Naive B cell (primary cell): Measurements from ENCODE around the gene KIF5A. TPM values are rescaled to one million over a fixed set of nuclear protein-coding genes. Genes with fewer than 3 reads are reported as not detected.
"Not testable (repeated sequence)": the region's sequence is repeated elsewhere in the genome, so short reads cannot be mapped to it uniquely, and the experiment has no call there.

Experiments
- ATAC-seq, 2 donors: fragments of 150-1000 bp; cut with Tn5 transposase; 2 replicates each; pipeline ENCODE4 v1.10.0; 2021; ENCODE audit warnings: low read depth in 2 of 2, mild to moderate bottlenecking in 2 of 2, moderate library complexity in 2 of 2
- DNase-seq: peaks from one replicate; pipeline ENCODE4 v3.0.0; 2022
- H3K27ac Mint-ChIP-seq, 6 donors: one replicate each; pipeline ENCODE4 v1.8.0; 2020 to 2022; ENCODE audit warnings: mild to moderate bottlenecking in 6 of 6, mixed read lengths in 6 of 6, moderate library complexity in 5 of 6, inconsistent platforms in 2 of 6
- H3K27me3 Mint-ChIP-seq, 3 donors: one replicate each; pipeline ENCODE4 v1.8.0; 2021 to 2022; ENCODE audit warnings: mixed read lengths in 3 of 3, mild to moderate bottlenecking in 1 of 3
- H3K36me3 Mint-ChIP-seq, 2 donors: one replicate each; pipeline ENCODE4 v1.8.0; 2020 to 2022; ENCODE audit warnings: mixed read lengths in 2 of 2, inconsistent platforms in 1 of 2, mild to moderate bottlenecking in 1 of 2
- H3K4me1 Mint-ChIP-seq, 3 donors: one replicate each; pipeline ENCODE4 v1.8.0; 2020 to 2022; ENCODE audit warnings: mixed read lengths in 3 of 3, inconsistent platforms in 1 of 3, mild to moderate bottlenecking in 1 of 3, moderate library complexity in 1 of 3
- H3K4me3 Mint-ChIP-seq, 8 donors: one replicate each; pipeline ENCODE4 v1.8.0; 2020 to 2022; ENCODE audit warnings: mild to moderate bottlenecking in 8 of 8, mixed read lengths in 8 of 8, moderate library complexity in 8 of 8, inconsistent platforms in 2 of 8
- H3K9me3 Mint-ChIP-seq, 7 donors: one replicate each; pipeline ENCODE4 v1.8.0; 2020 to 2022; ENCODE audit warnings: mixed read lengths in 7 of 7, mild to moderate bottlenecking in 5 of 7, inconsistent platforms in 2 of 7, moderate library complexity in 1 of 7
- polyA plus RNA-seq, 6 donors: library from polyadenylated mRNA; unstranded; fragments of 300-500 nt; fragmentation: Illumina TruSeq; gene quantifications; one replicate each; pipeline ENCODE4 v1.2.3, GENCODE V29; 2021; ENCODE audit warnings: low read depth in 6 of 6

KIF5A gene
- not detected for polyA plus RNA-seq

- ATAC-seq = peak; percentile 35 to 47
- Mint-ChIP-seq H3K4me1 (peaks cover 28 to 44% (median 39%) of the 10 kb centered on the region in 3 donors), H3K36me3 (no peaks in the 10 kb centered on the region), H3K27ac (peak within 1 kb of the TSS in 4 of 6 donors; percentile 26 to 77 (median 43)), H3K27me3 (peaks cover 14 to 55% (median 46%) of the 10 kb centered on the region in 3 donors), H3K9me3 (no peaks in the 10 kb centered on the region), H3K4me3 (peak within 1 kb of the TSS; percentile 73 to 95 (median 78))
- peak; percentile 36 for DNase-seq
These were observed at the start of gene KIF5A for GRCh38 chr12:57549909-57550640. Gene KIF5A (plus strand): TSS chr12:57550044. CDS start chr12:57550272, 228 bp downstream.

GRCh38 chr12:57500213-57500612 lies 49.6 kb upstream of the KIF5A start:
- Mint-ChIP-seq H3K27ac (peak overlapping the region in 1 of 6 donors; percentile 10), H3K36me3 (peaks cover 13 to 32% of the 10 kb centered on the region in 2 donors), H3K4me3 (no peak overlapping the region)

GRCh38 chr12:57502311-57502969 lies 47.4 kb upstream of the KIF5A start:
- not testable (repeated sequence) for H3K27me3 Mint-ChIP-seq, H3K9me3 Mint-ChIP-seq, ATAC-seq, DNase-seq, H3K4me1 Mint-ChIP-seq
- peaks cover 13 to 26% of the 10 kb centered on the region in 2 donors for H3K36me3 Mint-ChIP-seq
- peak overlapping the region in 3 of 6 donors; percentile 11 to 36 (median 33) for H3K27ac Mint-ChIP-seq
- peak overlapping the region in 1 of 8 donors; percentile 51 for H3K4me3 Mint-ChIP-seq

More at GRCh38 chr12:57500213-57500612, 49.6 kb upstream of the KIF5A start:
- DNase-seq = no peak
- Mint-ChIP-seq H3K9me3 (no peaks in the 10 kb centered on the region), H3K4me1 (peaks cover 5 to 11% (median 6%) of the 10 kb centered on the region in 3 donors), H3K27me3 (no peaks in the 10 kb centered on the region)
- ATAC-seq = no peak

GRCh38 chr12:57506541-57506940 lies 43.3 kb upstream of the KIF5A start:
- not testable (repeated sequence) for DNase-seq, H3K4me1 Mint-ChIP-seq, H3K9me3 Mint-ChIP-seq, H3K27ac Mint-ChIP-seq, H3K36me3 Mint-ChIP-seq, H3K27me3 Mint-ChIP-seq, ATAC-seq, H3K4me3 Mint-ChIP-seq

DNA sequence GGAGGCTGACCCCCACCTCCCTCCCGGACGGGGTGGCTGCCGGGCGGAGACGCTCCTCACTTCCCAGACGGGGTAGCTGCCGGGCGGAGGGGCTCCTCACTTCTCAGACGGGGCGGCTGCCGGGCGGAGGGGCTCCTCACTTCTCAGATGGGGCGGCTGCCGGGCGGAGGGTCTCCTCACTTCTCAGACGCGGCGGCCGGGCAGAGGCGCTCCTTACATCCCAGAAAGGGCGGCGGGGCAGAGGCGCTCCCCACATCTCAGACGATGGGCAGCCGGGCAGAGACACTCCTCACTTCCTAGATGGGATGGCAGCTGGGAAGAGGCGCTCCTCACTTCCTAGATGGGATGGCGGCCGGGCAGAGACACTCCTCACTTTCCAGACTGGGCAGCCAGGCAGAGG lies 42.0 kb upstream of the KIF5A start:
- H3K27me3 Mint-ChIP-seq, H3K4me1 Mint-ChIP-seq, H3K4me3 Mint-ChIP-seq, DNase-seq, H3K9me3 Mint-ChIP-seq, ATAC-seq, H3K27ac Mint-ChIP-seq: not testable (repeated sequence)
- peaks cover 0 to 21% of the 10 kb centered on the region in 2 donors for H3K36me3 Mint-ChIP-seq

DNA sequence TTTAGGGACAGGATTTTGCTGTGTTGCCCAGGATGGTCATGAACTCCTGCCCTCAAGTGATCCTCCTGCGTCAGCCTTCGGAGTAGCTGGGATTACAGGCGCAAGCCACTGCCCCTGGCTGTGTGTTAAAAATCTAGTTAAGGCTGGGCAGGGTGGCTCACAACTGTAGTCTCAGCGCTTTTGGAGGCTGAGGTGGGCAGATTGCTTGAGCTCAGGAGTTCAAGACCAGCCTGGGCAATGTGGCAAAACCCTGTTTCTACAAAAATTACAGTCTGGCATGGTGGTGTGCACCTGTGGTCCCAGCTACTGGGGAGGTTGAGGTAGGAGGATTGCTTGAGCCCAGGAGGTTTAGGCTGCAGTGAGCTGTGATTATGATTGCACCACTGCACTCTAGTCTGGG lies 38.7 kb upstream of the KIF5A start:
- ATAC-seq (no peak), DNase-seq (no peak)
- no peak overlapping the region for H3K27ac Mint-ChIP-seq
- no peak overlapping the region for H3K4me3 Mint-ChIP-seq
- H3K4me1 Mint-ChIP-seq = peaks cover 4 to 6% (median 4%) of the 10 kb centered on the region in 3 donors
- H3K9me3 Mint-ChIP-seq = no peaks in the 10 kb centered on the region
- H3K27me3 Mint-ChIP-seq = no peaks in the 10 kb centered on the region
- H3K36me3 Mint-ChIP-seq = peaks cover 0 to 27% of the 10 kb centered on the region in 2 donors

- no peak for ATAC-seq
- Mint-ChIP-seq H3K9me3 (no peaks in the 10 kb centered on the region), H3K36me3 (peaks cover under 1 to 27% of the 10 kb centered on the region in 2 donors), H3K4me1 (peaks cover 4 to 6% (median 4%) of the 10 kb centered on the region in 3 donors), H3K27me3 (no peaks in the 10 kb centered on the region), H3K4me3 (no peak overlapping the region), H3K27ac (peak overlapping the region in 4 of 6 donors; percentile 36 to 69 (median 56))
- DNase-seq = no peak
These were observed 38.1 kb upstream of the KIF5A start for GRCh38 chr12:57511588-57512325.

GRCh38 chr12:57512665-57513064 lies 37.2 kb upstream of the KIF5A start:
- ATAC-seq (no peak), DNase-seq (no peak)
- Mint-ChIP-seq H3K27ac (peak overlapping the region in 5 of 6 donors; percentile 49 to 87 (median 65)), H3K4me1 (peaks cover 4 to 10% (median 7%) of the 10 kb centered on the region in 3 donors), H3K36me3 (peaks cover 9 to 27% of the 10 kb centered on the region in 2 donors), H3K9me3 (no peaks in the 10 kb centered on the region), H3K4me3 (no peak overlapping the region), H3K27me3 (no peaks in the 10 kb centered on the region)

DNA sequence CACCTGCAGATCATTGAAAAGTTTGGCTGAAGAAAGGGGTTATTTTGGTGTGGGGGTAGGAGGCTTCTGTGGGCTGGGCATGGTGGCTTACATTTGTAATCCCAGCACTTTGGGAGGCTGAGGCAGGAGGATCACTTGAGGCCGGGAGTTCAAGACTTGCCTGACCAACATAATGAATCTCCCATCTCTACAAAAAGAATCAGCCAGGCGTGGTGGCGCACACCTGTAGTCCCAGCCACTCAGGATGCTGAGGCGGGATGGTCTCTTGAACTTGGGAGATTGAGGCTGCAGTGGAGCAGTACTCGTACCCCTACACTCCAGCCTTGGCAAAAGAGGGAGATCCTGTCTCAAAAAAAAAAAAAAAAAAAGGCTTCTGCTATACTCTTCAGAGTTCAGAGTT lies 36.6 kb upstream of the KIF5A start:
- no peaks in the 10 kb centered on the region for H3K9me3 Mint-ChIP-seq
- H3K4me1 Mint-ChIP-seq = peaks cover 6 to 16% (median 13%) of the 10 kb centered on the region in 3 donors
- no peak overlapping the region for H3K4me3 Mint-ChIP-seq
- DNase-seq (no peak), ATAC-seq (no peak)
- peak overlapping the region in 3 of 6 donors; percentile 14 to 74 (median 59) for H3K27ac Mint-ChIP-seq
- no peaks in the 10 kb centered on the region for H3K27me3 Mint-ChIP-seq
- peaks cover 9 to 27% of the 10 kb centered on the region in 2 donors for H3K36me3 Mint-ChIP-seq

DNA sequence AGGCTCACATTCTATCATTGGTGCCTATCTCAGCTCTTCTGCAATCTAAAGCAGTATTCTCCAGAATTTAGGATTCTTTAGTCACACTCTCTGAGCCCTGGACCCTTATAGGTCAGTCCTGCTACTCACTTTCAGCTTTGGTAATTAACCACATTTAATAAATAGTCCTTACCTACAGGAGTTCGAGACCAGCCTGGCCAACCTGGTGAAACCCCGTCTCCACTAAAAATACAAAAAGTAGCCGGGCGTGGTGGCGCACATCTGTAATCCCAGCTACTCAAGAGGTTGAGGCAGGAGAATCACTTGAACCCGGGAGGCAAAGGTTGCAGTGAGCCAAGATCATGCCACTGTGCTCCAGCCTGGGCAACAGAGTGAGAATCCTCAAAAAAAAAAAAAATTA lies 36.2 kb upstream of the KIF5A start:
- Mint-ChIP-seq H3K27ac (peak overlapping the region in 3 of 6 donors; percentile 54 to 59 (median 58)), H3K4me1 (peaks cover 10 to 20% (median 17%) of the 10 kb centered on the region in 3 donors), H3K36me3 (peaks cover 9 to 27% of the 10 kb centered on the region in 2 donors), H3K4me3 (peak overlapping the region in 1 of 8 donors; percentile 33)
- not testable (repeated sequence) for H3K27me3 Mint-ChIP-seq, DNase-seq, H3K9me3 Mint-ChIP-seq, ATAC-seq

- not testable (repeated sequence) for H3K27me3 Mint-ChIP-seq, H3K4me3 Mint-ChIP-seq, DNase-seq, ATAC-seq, H3K9me3 Mint-ChIP-seq
- peaks cover 9 to 27% of the 10 kb centered on the region in 2 donors for H3K36me3 Mint-ChIP-seq
- peak overlapping the region in 1 of 6 donors; percentile 15 for H3K27ac Mint-ChIP-seq
- peaks cover 15 to 26% (median 23%) of the 10 kb centered on the region in 3 donors for H3K4me1 Mint-ChIP-seq
These were observed 35.6 kb upstream of the KIF5A start for GRCh38 chr12:57514246-57514645.

- peak overlapping the region in 3 of 6 donors; percentile 54 to 100 (median 70) for H3K27ac Mint-ChIP-seq
- H3K27me3 Mint-ChIP-seq = no peaks in the 10 kb centered on the region
- H3K4me3 Mint-ChIP-seq = no peak overlapping the region
- H3K4me1 Mint-ChIP-seq = peaks cover 18 to 28% (median 26%) of the 10 kb centered on the region in 3 donors
- ATAC-seq (no peak), DNase-seq (no peak)
- H3K36me3 Mint-ChIP-seq = peaks cover 9 to 21% of the 10 kb centered on the region in 2 donors
- H3K9me3 Mint-ChIP-seq = no peaks in the 10 kb centered on the region
These were observed 35.0 kb upstream of the KIF5A start for GRCh38 chr12:57514720-57515407.
